ENCODE results near the gene FCSK. TPM values are rescaled to one million over a fixed set of nuclear protein-coding genes. Genes with fewer than 3 reads are reported as not detected.
A peak's percentile ranks its signal among the peaks of the same experiment; 100 is the strongest.
"Not testable (repeated sequence)": the region's sequence is repeated elsewhere in the genome, so short reads cannot be mapped to it uniquely, and the experiment has no call there.

FCSK gene
- polyA plus RNA-seq, 10 donors, result 4.4 to 10.0 (median 6.4) TPM

GRCh38 chr16:70430667-70431536, 23.5 kb upstream of the FCSK start:
- peak in 1 of 3 donors; percentile 49 for DNase-seq

GRCh38 chr16:70432356-70432722, 22.1 kb upstream of the FCSK start:
- DNase-seq, result no peak

- DNase-seq, result peak in 1 of 3 donors; percentile 77
Measured at GRCh38 chr16:70432723-70433457, 21.5 kb upstream of the FCSK start.

- peak in 2 of 3 donors; percentile 54 to 61 for DNase-seq
Measured at GRCh38 chr16:70433458-70434103, 20.8 kb upstream of the FCSK start.

- DNase-seq, result no peak
Measured at GRCh38 chr16:70434484-70435260, 19.7 kb upstream of the FCSK start.

- peak; percentile 65 to 88 (median 83) for DNase-seq
Measured at GRCh38 chr16:70437017-70437581, 17.3 kb upstream of the FCSK start.

- DNase-seq, result peak in 1 of 3 donors; percentile 70
Measured at GRCh38 chr16:70437582-70438557, 16.5 kb upstream of the FCSK start.

- DNase-seq, result peak in 1 of 3 donors; percentile 75
Measured at GRCh38 chr16:70438585-70438968, 15.8 kb upstream of the FCSK start.

- DNase-seq, result peak; percentile 97 to 99 (median 97)
Measured at GRCh38 chr16:70438969-70439862, 15.2 kb upstream of the FCSK start, which contains the start of gene ST3GAL2. Gene ST3GAL2 (minus strand): TSS chr16:70439100. CDS start chr16:70398530, 40,570 bp downstream.

- no peak for DNase-seq
Measured at GRCh38 chr16:70440009-70440692, 14.2 kb upstream of the FCSK start.

GRCh38 chr16:70441406-70441990, 12.9 kb upstream of the FCSK start:
- no peak for DNase-seq

GRCh38 chr16:70442344-70442743, 12.1 kb upstream of the FCSK start:
- DNase-seq, result no peak

GRCh38 chr16:70444249-70445063, 9.9 kb upstream of the FCSK start:
- no peak for DNase-seq

GRCh38 chr16:70448075-70448474, 6.3 kb upstream of the FCSK start:
- DNase-seq, result no peak

GRCh38 chr16:70450142-70451003, 4.0 kb upstream of the FCSK start:
- not testable (repeated sequence) for DNase-seq

GRCh38 chr16:70451004-70451340, 3.4 kb upstream of the FCSK start:
- not testable (repeated sequence) for DNase-seq
